GM18505 (cell line): ENCODE data around the gene NEK7.

Experiments
- ATAC-seq: cut with Tn5 transposase; IDR thresholded peaks from one replicate; pipeline ENCODE4 v1.9.1; 2021; ENCODE audit not compliant: unreplicated experiment
- POLR2A ChIP-seq: IDR thresholded peaks from 4 replicates; pipeline ENCODE4 v1.6.1; 2011; ENCODE audit warnings: borderline replicate concordance; ENCODE audit not compliant: insufficient read depth, insufficient read length; ENCODE audit errors: extremely low read depth

NEK7 gene

DNA sequence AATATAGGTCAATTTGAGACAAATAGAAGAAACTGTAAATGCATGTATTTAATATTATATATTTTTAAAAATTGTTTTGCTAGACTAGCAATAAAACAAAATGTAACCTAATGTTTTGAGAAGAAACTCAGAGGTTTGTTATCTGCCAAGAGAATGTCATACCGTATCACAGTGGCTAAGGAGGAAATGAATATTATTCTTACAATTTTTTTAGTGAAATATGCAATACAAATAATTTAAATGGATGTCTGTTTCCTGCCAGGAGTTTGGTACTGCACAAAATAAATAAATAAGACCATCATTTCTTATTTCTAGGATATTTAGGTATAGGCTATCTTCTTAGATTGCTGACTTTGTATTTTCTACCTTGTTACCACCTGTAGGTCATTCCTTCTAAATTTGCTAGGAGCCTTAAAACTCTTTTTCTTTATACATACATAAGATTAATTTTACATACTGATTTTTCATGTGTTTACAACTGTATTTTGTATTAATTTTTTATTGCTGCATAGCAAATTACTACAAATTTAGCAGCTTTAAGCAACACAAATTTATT, 113.6 kb downstream of the NEK7 start:
- TF ChIP-seq POLR2A, result no peak
- ATAC-seq, result no peak

GRCh38 chr1:198271467-198271866, 114.7 kb downstream of the NEK7 start:
- no peak for TF ChIP-seq POLR2A
- ATAC-seq, result no peak

DNA sequence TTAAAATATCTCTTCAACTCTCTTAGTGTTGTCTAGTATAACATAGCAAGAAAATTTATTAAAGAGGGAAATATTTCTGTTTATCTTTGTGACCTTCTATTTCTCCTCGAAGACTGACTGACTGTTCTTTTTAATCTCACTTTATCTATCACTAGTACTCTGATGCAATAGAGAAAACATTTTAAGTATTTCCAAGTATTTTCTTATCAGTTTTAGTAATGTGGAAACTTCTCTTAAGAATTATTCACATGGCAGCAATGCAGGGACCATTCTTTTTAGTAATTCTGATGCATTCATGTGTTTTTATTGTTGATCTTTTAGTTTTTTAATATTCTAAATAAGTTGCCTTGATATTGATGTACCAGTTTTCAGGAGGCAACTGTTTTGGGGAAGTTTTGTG, 115.7 kb downstream of the NEK7 start:
- TF ChIP-seq POLR2A, result no peak
- no peak for ATAC-seq

DNA sequence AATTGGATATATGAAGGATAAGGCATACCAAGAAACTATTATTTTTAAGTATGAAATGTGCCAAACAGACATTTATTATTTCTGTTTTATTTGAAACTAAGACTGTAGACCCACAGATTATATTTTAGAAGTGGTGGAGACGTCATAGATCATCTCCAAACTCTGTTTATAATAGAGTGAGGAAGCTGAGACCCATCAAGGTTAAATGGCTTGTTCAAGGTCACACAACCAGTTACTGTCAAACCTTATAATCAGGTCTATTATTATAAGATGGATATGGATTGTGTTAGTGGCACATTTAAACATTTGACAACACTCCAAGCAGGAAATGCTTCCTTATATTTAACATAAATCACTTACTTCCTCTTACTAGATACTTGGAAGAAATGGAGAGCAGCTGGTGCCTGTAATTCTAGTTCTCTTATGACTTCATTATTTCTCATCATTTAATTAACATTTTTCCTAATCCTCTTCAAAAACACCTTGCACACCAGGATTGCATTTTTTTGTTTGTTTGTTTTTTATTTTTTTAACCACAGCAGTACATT, 117.0 kb downstream of the NEK7 start:
- TF ChIP-seq POLR2A, result no peak
- ATAC-seq, result no peak

DNA sequence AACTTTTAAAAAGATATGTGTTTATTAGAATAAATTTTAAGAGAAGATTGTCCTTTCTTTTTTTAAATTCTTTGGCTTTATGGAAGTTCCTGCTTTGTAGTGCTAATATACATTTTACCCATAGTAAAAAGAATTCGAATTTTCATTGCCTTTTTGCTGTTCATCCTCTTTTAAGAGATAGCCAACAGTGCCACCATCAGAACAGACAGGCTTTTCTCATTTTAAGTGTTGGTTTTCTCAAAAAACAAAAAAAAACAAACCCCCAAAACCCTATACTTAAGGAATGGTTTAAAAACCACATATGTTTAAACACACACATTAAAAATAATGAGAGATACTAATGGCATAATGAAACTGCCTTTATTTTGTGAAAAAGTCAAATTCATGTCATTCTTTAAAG, 118.8 kb downstream of the NEK7 start:
- TF ChIP-seq POLR2A, result no peak
- ATAC-seq, result no peak

GRCh38 chr1:198276241-198276640, 119.4 kb downstream of the NEK7 start:
- no peak for ATAC-seq
- no peak for TF ChIP-seq POLR2A

DNA sequence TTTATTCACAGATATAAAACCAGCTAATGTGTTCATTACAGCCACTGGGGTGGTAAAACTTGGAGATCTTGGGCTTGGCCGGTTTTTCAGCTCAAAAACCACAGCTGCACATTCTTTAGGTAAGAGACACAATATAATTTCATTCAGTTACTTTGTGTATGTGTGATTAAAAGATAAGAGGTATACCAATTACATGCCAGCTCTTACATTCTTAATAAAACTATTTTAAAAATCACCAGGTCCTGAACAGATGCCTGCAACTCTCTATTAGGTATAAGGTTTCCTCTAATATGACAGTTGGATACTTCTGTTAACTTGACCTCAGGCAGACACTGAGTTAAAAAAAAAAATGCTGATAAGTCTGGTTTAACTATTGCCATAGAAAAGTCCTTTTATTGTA, 122.1 kb downstream of the NEK7 start:
- ATAC-seq, result no peak
- no peak for TF ChIP-seq POLR2A

GRCh38 chr1:198280080-198280479, 123.3 kb downstream of the NEK7 start:
- no peak for ATAC-seq
- no peak for TF ChIP-seq POLR2A

DNA sequence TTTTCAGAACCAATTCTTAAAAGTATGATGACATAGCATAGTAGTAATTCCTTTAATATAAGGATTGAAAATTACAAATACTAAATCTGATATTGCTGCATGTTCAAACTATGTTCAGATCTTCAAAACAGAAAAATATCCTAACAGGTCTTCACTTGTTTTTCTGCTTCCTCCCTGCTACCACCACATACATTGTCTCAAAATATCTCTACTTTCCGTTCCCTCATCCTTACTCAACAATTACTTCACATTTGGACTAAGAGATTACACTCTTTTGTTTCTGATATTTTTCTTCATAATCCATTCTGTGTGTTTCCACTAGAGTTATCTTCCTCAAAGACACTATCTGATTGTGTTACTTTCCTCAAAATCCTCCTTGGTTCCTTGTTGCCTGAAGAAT, 125.1 kb downstream of the NEK7 start:
- TF ChIP-seq POLR2A, result no peak
- ATAC-seq, result no peak

- no peak for ATAC-seq
- TF ChIP-seq POLR2A, result no peak
Observed at GRCh38 chr1:198283222-198283621, 126.4 kb downstream of the NEK7 start.

DNA sequence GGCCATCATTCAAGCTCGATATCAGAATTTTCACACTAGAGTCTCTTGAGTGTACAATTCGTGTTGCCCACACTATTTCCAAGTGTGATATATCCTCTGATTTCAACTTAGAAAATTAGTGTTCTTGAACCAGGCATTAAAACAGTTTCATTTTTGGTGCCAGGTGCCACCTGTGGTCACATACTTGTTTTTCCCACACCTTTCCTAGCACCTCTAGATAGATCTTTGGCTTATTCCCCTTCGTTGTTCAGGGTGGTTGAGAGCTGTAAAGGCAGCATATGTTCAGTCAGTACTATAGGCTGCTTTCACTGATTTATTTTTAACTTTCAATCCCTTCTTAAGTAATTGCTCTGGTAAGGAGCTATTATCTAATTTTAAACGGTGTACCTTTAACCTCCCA, 131.1 kb downstream of the NEK7 start:
- no peak for ATAC-seq
- no peak for TF ChIP-seq POLR2A

DNA sequence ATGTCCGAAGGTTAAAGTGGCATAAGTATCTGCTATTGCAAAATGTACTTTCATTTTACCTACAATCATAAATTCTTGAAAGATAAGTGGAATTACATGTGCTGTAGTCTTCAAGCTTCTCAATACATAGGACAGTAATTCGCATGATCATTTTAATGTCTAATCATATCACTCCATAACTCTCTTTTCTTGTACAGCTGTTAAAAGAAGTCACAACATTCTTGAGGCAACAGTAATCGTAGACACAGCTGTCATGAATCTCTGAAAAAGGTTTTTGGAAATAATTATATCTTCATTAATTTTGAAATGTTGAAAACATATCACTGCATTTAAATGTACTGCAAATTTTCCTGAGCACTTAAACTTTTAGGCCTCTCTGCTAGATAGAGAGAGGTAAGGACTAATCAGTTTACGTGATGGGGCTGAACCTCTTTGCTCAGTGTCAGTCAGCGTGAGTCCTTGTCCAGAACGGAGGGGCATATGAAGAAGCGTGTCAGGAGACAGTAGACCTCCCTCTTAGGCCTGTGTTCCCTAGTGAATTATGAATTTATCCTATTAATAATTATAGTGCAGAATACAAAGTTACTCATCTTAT, 133.4 kb downstream of the NEK7 start:
- no peak for ATAC-seq

DNA sequence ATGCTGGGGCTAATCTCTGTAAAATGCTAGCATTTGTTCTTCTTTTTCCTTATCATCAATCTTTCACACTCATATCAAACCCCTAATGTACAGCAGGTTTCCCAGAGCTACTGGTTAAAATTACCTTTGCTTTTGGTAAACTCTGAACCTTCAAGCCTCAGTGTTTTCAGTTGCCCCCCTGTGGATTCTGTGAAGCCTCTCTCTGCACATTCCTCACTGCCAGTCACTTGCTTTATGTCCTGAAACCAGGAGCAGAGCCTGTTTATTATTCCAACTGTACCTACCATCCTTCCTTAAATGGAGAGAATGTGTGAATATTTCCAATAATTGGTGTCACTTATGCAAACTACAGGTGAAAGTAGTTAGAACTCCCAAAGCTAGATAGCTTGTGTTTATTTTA, 134.2 kb downstream of the NEK7 start:
- TF ChIP-seq POLR2A, result no peak
- ATAC-seq, result no peak

More for the DNA sequence above, 133.4 kb downstream of the NEK7 start:
- no peak for TF ChIP-seq POLR2A

DNA sequence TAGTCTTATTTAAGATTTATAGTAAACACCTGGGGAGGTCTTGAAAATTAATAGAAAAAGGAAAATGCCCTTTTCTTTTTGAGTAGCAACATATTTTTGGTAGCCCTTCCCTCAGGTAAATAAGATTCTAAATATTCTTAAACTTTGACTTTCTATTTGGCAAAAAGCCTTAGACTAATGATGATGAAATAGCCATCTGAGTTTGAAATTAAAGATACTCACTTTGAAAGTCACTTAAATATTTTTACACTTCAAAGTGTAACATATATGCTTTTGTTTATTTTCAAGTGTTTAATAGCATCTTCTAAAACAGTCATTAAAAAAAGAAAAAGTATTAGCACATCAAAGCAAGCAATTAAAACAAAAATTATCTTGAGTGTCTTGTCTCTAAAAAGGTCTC, 135.1 kb downstream of the NEK7 start:
- ATAC-seq, result no peak
- no peak for TF ChIP-seq POLR2A
